HG03060 (cell line): Measurements from ENCODE around the gene PRSS2.
"Not testable (repeated sequence)": the region's sequence is repeated elsewhere in the genome, so short reads cannot be mapped to it uniquely, and the experiment has no call there.

Experiments used
- ATAC-seq: cut with Tn5 transposase; IDR thresholded peaks from one replicate; pipeline ENCODE4 v1.9.1; 2021; ENCODE audit warnings: low read depth, moderate number of reproducible peaks; ENCODE audit not compliant: unreplicated experiment

PRSS2 gene

GRCh38 chr7:142770661-142771352 lies at the start of gene PRSS2:
Gene PRSS2 (plus strand): TSS chr7:142770970. CDS start chr7:142770983, 13 bp downstream.
- ATAC-seq = peak; percentile 18

GRCh38 chr7:142720986-142721385 lies 49.8 kb upstream of the PRSS2 start:
- ATAC-seq = no peak

- no peak for ATAC-seq
These were observed 48.4 kb upstream of the PRSS2 start for GRCh38 chr7:142722248-142722794.

- ATAC-seq = no peak
These were observed 37.5 kb upstream of the PRSS2 start for GRCh38 chr7:142733271-142733670.

- no peak for ATAC-seq
These were observed 30.8 kb upstream of the PRSS2 start for GRCh38 chr7:142739923-142740492.

GRCh38 chr7:142740786-142741185 lies 30.0 kb upstream of the PRSS2 start:
- ATAC-seq = no peak

- ATAC-seq = not testable (repeated sequence)
These were observed 28.8 kb upstream of the PRSS2 start for GRCh38 chr7:142741932-142742331.

GRCh38 chr7:142745091-142745635 lies 25.6 kb upstream of the PRSS2 start:
- ATAC-seq = no peak

GRCh38 chr7:142745745-142746144 lies 25.0 kb upstream of the PRSS2 start:
- no peak for ATAC-seq

- ATAC-seq = no peak
These were observed 24.5 kb upstream of the PRSS2 start for GRCh38 chr7:142746264-142746663.

GRCh38 chr7:142748410-142748809 lies 22.4 kb upstream of the PRSS2 start:
- not testable (repeated sequence) for ATAC-seq

GRCh38 chr7:142749218-142749993 lies 21.4 kb upstream of the PRSS2 start, which contains the start of gene PRSS1:
Gene PRSS1 (plus strand): TSS chr7:142749472. CDS start chr7:142749485, 13 bp downstream.
- ATAC-seq = no peak

GRCh38 chr7:142750321-142750938 lies 20.3 kb upstream of the PRSS2 start:
- ATAC-seq = no peak

GRCh38 chr7:142751526-142752175 lies 19.1 kb upstream of the PRSS2 start:
- ATAC-seq = not testable (repeated sequence)

- ATAC-seq = no peak
These were observed 18.2 kb upstream of the PRSS2 start for GRCh38 chr7:142752376-142753225.

GRCh38 chr7:142753366-142753765 lies 17.4 kb upstream of the PRSS2 start:
- no peak for ATAC-seq

- not testable (repeated sequence) for ATAC-seq
These were observed 16.8 kb upstream of the PRSS2 start for GRCh38 chr7:142753925-142754491.

- no peak for ATAC-seq
These were observed 15.8 kb upstream of the PRSS2 start for GRCh38 chr7:142754681-142755575.
